ENCODE measurements around the gene UNC13A. TPM values are rescaled to one million over a fixed set of nuclear protein-coding genes. Genes with fewer than 3 reads are reported as not detected.
A peak's percentile ranks its signal among the peaks of the same experiment; 100 is the strongest.

UNC13A gene
- total and polyA plus RNA-seq, 2 of the 13 experiments (the other 11 are each of a cell fraction or from before 2014, with no cell fraction given) = 0.11 to 0.45 TPM

GRCh38 chr19:17555929-17556813, 132.0 kb downstream of the UNC13A start (continued):
- TF ChIP-seq ZNF512 (CRISPR knock-in tag; IDR thresholded peaks at IDR 0.05) = no peak
- peak; percentile 73; the same call in 1 of the 2 replicates for TF ChIP-seq ZNF619 (CRISPR knock-in tag; IDR thresholded peaks at IDR 0.05)
- no peak for TF ChIP-seq CEBPB (IDR thresholded peaks at IDR 0.05; ENCODE audit: borderline replicate concordance, low read depth, low read length)
- no peak for TF ChIP-seq ZNF20 (CRISPR knock-in tag; IDR thresholded peaks at IDR 0.05)
- TF ChIP-seq SAP130 (CRISPR knock-in tag; IDR thresholded peaks at IDR 0.05; ENCODE audit: low read depth) = peak; percentile 52; the same call in 1 of the 2 replicates
- no peak for TF ChIP-seq ZFP36L2 (CRISPR knock-in tag; IDR thresholded peaks at IDR 0.05)
- TF ChIP-seq TOPORS (CRISPR knock-in tag; IDR thresholded peaks at IDR 0.05) = no peak
- no peak for TF ChIP-seq GPBP1L1 (CRISPR knock-in tag; IDR thresholded peaks at IDR 0.05)
- TF ChIP-seq SETDB1 (CRISPR knock-in tag; IDR thresholded peaks at IDR 0.05; ENCODE audit: borderline replicate concordance) = no peak
- no peak for TF ChIP-seq RFX5 (IDR thresholded peaks at IDR 0.05; ENCODE audit: low read depth, low read length)
- no peak; the same call in 1 of the 2 replicates for TF ChIP-seq POLR2AphosphoS5 (IDR thresholded peaks at IDR 0.05; ENCODE audit: low read depth, low read length)
- no peak; the same call in 1 of the 2 replicates for TF ChIP-seq ZNF776 (CRISPR knock-in tag; IDR thresholded peaks at IDR 0.05)
- TF ChIP-seq KLF11 (CRISPR knock-in tag; IDR thresholded peaks at IDR 0.05) = no peak
- no peak for TF ChIP-seq ZMYM2 (CRISPR knock-in tag; IDR thresholded peaks at IDR 0.05)
- peak; percentile 88 for TF ChIP-seq MXD1 (CRISPR knock-in tag; IDR thresholded peaks at IDR 0.05)
- no peak for TF ChIP-seq ZNF670 (CRISPR knock-in tag; IDR thresholded peaks at IDR 0.05; ENCODE audit: borderline replicate concordance)
- no peak for TF ChIP-seq ZMAT5 (CRISPR knock-in tag; IDR thresholded peaks at IDR 0.05; ENCODE audit: borderline replicate concordance, low read depth)
- no peak for TF ChIP-seq ZNF83 (CRISPR knock-in tag; IDR thresholded peaks at IDR 0.05; ENCODE audit: borderline replicate concordance)
- TF ChIP-seq ZNF430 (CRISPR knock-in tag; IDR thresholded peaks at IDR 0.05) = no peak
- TF ChIP-seq SRSF1 (optimal IDR thresholded peaks at IDR 0.05; ENCODE audit: low read depth, low read length) = no peak
- TF ChIP-seq ZBTB49 (CRISPR knock-in tag; IDR thresholded peaks at IDR 0.05; ENCODE audit: borderline replicate concordance) = no peak
- no peak for TF ChIP-seq ZNF672 (CRISPR knock-in tag; IDR thresholded peaks at IDR 0.05)
- 0 out of 2 replicates have a peak, but pooled peaks have one; percentile 45 for TF ChIP-seq ZNF564 (CRISPR knock-in tag; IDR thresholded peaks at IDR 0.05)
- no peak for TF ChIP-seq KDM6A (CRISPR knock-in tag; IDR thresholded peaks at IDR 0.05; ENCODE audit: low read depth)
- no peak for TF ChIP-seq CHD4 (IDR thresholded peaks at IDR 0.05; ENCODE audit: borderline replicate concordance, low read length)

All from HepG2 (cell line).